Caco-2 (cell line): ENCODE data around the gene OSMR. TPM values are rescaled to one million over a fixed set of nuclear protein-coding genes. Genes with fewer than 3 reads are reported as not detected.

Experiments used
- BruUV-seq: library from RNA; stranded (reverse); fragments of 400-500 nt; replicated peaks from 2 replicates; lab custom pipeline; 2021; lab: Mats Ljungman, UMichigan
- CTCF ChIA-PET: fragments of 300-600 bp; sonication (Branson Sonifier 250); formaldehyde crosslinking; loops from one replicate; lab custom pipeline; 2022; ENCODE audit warnings: antibody characterized with exemption; lab: Charles Lee
- POLR2A ChIA-PET: fragments of 300-600 bp; sonication (Branson Sonifier 250); formaldehyde crosslinking; loops from one replicate; lab custom pipeline; 2022; ENCODE audit warnings: antibody characterized with exemption; lab: Charles Lee
- DNase-seq, 2 experiments: peaks; one replicate each; pipeline versions ENCODE4 v3.0.0 to v3.0.0-alpha.2; 2020 to 2022
- H3K27me3 ChIP-seq: replicated peaks from 2 replicates; pipeline ENCODE4 v1.6.0; 2011; ENCODE audit warnings: low read length; ENCODE audit not compliant: control insufficient read depth, insufficient read depth
- H3K36me3 ChIP-seq: 2 replicates; pipeline ENCODE4 v1.5.1; 2011; ENCODE audit warnings: low read length; ENCODE audit not compliant: control insufficient read depth, insufficient read depth
- H3K4me1 ChIP-seq: fragments of 250-450 bp; sonication (Bioruptor Pico); 2 replicates; pipeline ENCODE4 v1.5.1; 2020; ENCODE audit warnings: mild to moderate bottlenecking
- H3K4me3 ChIP-seq: 2 replicates; pipeline ENCODE4 v1.5.1; 2011; ENCODE audit warnings: low read depth, mild to moderate bottlenecking, control low read depth, low read length
- H3K9me3 ChIP-seq: fragments of 250-450 bp; sonication (Bioruptor Pico); 2 replicates; pipeline ENCODE4 v1.5.1; 2020; ENCODE audit warnings: mild to moderate bottlenecking, moderate library complexity
- H3K27ac Mint-ChIP-seq: one replicate; pipeline ENCODE4 v1.8.0; 2022; ENCODE audit warnings: mixed read lengths; ENCODE audit not compliant: unreplicated experiment
- H3K27me3 Mint-ChIP-seq: one replicate; pipeline ENCODE4 v1.8.0; 2022; ENCODE audit warnings: mixed read lengths; ENCODE audit not compliant: insufficient read depth, unreplicated experiment
- H3K36me3 Mint-ChIP-seq: one replicate; pipeline ENCODE4 v1.8.0; 2022; ENCODE audit warnings: mild to moderate bottlenecking, mixed read lengths; ENCODE audit not compliant: insufficient read depth, unreplicated experiment
- H3K4me1 Mint-ChIP-seq: one replicate; pipeline ENCODE4 v1.8.0; 2022; ENCODE audit warnings: low read depth, mixed read lengths; ENCODE audit not compliant: unreplicated experiment
- H3K4me3 Mint-ChIP-seq: one replicate; pipeline ENCODE4 v1.8.0; 2022; ENCODE audit warnings: mild to moderate bottlenecking, moderate library complexity, mixed read lengths; ENCODE audit not compliant: unreplicated experiment
- H3K9me3 Mint-ChIP-seq: one replicate; pipeline ENCODE4 v1.8.0; 2022; ENCODE audit warnings: mixed read lengths; ENCODE audit not compliant: unreplicated experiment
- intact Hi-C: fragments of 100-400 bp; cut with micrococcal nuclease; formaldehyde crosslinking; loops from one replicate; pipeline ENCODE4 v1.10.0; 2022; ENCODE audit not compliant: unreplicated experiment
- total RNA-seq: library from RNA; stranded (reverse); gene quantifications from 2 replicates; pipeline ENCODE4 v1.2.3, GENCODE V29; 2022
- TF ChIP-seq, protein P1 (sequence below), 2 experiments: fragments of 200-600 bp in 1 of 2; IDR thresholded peaks; 1 replicate in 1 of 2; 2 replicates in 1 of 2; pipeline versions ENCODE4 v1.5.1 to v1.8.0; 2011 to 2022; ENCODE audit warnings: antibody characterized with exemption in 1 of 2, control low read depth in 1 of 2, inconsistent platforms in 1 of 2, low read depth in 1 of 2, low read length in 1 of 2, mild to moderate bottlenecking in 1 of 2, moderate library complexity in 1 of 2; ENCODE audit not compliant: insufficient read depth in 1 of 2, severe bottlenecking in 1 of 2, unreplicated experiment in 1 of 2

Gene OSMR
- total RNA-seq, 1 experiment from 2014 or later = 0.11 TPM

DNA sequence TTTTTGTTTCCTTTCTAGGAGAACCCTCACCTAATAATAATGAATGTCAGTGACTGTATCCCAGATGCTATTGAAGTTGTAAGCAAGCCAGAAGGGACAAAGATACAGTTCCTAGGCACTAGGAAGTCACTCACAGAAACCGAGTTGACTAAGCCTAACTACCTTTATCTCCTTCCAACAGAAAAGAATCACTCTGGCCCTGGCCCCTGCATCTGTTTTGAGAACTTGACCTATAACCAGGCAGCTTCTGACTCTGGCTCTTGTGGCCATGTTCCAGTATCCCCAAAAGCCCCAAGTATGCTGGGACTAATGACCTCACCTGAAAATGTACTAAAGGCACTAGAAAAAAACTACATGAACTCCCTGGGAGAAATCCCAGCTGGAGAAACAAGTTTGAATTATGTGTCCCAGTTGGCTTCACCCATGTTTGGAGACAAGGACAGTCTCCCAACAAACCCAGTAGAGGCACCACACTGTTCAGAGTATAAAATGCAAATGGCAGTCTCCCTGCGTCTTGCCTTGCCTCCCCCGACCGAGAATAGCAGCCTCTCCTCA lies 87.1 kb downstream of the OSMR start:
- intact Hi-C loops = no loop called here
- Histone ChIP-seq H3K9me3 (no peaks in the 10 kb centered on the region), H3K4me1 (no peaks in the 10 kb centered on the region), H3K4me3 (no peak overlapping the region), H3K27me3 (no peaks in the 10 kb centered on the region), H3K36me3 (no peaks in the 10 kb centered on the region; the same call in 1 of the 2 replicates)
- DNase-seq = no peak
- Mint-ChIP-seq H3K4me1 (no peaks in the 10 kb centered on the region), H3K27ac (no peak overlapping the region), H3K27me3 (no peaks in the 10 kb centered on the region), H3K36me3 (no peaks in the 10 kb centered on the region), H3K9me3 (no peaks in the 10 kb centered on the region), H3K4me3 (no peak overlapping the region)
- CTCF ChIA-PET = no interaction called here
- POLR2A ChIA-PET = no interaction called here
- TF ChIP-seq, protein P1, sequence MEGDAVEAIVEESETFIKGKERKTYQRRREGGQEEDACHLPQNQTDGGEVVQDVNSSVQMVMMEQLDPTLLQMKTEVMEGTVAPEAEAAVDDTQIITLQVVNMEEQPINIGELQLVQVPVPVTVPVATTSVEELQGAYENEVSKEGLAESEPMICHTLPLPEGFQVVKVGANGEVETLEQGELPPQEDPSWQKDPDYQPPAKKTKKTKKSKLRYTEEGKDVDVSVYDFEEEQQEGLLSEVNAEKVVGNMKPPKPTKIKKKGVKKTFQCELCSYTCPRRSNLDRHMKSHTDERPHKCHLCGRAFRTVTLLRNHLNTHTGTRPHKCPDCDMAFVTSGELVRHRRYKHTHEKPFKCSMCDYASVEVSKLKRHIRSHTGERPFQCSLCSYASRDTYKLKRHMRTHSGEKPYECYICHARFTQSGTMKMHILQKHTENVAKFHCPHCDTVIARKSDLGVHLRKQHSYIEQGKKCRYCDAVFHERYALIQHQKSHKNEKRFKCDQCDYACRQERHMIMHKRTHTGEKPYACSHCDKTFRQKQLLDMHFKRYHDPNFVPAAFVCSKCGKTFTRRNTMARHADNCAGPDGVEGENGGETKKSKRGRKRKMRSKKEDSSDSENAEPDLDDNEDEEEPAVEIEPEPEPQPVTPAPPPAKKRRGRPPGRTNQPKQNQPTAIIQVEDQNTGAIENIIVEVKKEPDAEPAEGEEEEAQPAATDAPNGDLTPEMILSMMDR (IDR thresholded peaks at IDR 0.05; ENCODE audit: insufficient read depth in 1 of 2, low read depth in 1 of 2, low read length in 1 of 2, severe bottlenecking in 1 of 2, unreplicated experiment in 1 of 2) = no peak
- BruUV-seq = no TSS peak

DNA sequence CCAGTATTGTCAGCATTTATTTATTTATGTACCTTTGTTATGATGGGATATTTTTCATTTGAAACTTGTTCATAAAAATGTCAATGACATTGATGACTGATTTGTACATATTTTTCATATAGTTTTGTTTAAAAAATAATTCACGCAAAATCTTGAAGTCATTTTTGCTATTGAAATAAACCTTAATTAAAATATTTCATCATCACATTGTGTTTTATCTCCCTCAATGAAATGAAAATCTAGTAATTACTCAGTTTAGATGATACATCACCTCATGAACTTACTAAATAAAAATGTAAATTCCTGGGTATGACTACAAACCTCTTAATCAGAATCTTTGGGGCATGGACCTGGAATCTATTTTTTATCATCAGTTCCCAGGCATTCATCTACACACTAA lies 89.6 kb downstream of the OSMR start:
- Mint-ChIP-seq H3K27ac (no peak overlapping the region), H3K27me3 (no peaks in the 10 kb centered on the region), H3K4me3 (no peak overlapping the region), H3K9me3 (no peaks in the 10 kb centered on the region), H3K36me3 (no peaks in the 10 kb centered on the region), H3K4me1 (no peaks in the 10 kb centered on the region)
- Histone ChIP-seq H3K9me3 (no peaks in the 10 kb centered on the region), H3K4me1 (no peaks in the 10 kb centered on the region), H3K36me3 (no peaks in the 10 kb centered on the region), H3K4me3 (no peak overlapping the region), H3K27me3 (no peaks in the 10 kb centered on the region)
- TF ChIP-seq, protein P1 (IDR thresholded peaks at IDR 0.05; ENCODE audit: insufficient read depth in 1 of 2, low read depth in 1 of 2, low read length in 1 of 2, severe bottlenecking in 1 of 2, unreplicated experiment in 1 of 2) = no peak
- intact Hi-C loops = no loop called here
- ChIA-PET POLR2A (no interaction called here), CTCF (no interaction called here)
- BruUV-seq = no TSS peak
- no peak for DNase-seq

DNA sequence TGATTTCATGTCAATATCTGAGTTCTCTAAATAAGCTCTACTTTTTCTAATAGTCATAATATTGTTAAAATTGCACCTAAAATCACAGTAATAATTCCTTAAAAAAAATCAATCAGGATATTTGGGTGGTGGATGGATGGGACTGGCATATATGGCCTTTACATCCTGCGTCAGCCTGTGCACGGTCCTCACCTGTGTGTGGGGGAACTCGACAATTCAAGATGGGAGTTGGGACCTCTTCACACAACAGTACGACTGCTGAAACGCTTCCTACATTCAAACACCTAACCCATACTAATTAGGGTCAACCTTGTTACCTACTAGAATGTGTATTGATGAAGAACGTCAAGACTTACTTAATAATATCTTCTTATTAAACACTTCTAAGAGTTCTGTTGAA lies 90.5 kb downstream of the OSMR start:
- ChIA-PET POLR2A (no interaction called here), CTCF (no interaction called here)
- H3K9me3 Mint-ChIP-seq = no peaks in the 10 kb centered on the region
- no peaks in the 10 kb centered on the region for H3K36me3 Mint-ChIP-seq
- no peak for DNase-seq
- Histone ChIP-seq H3K4me3 (no peak overlapping the region), H3K9me3 (no peaks in the 10 kb centered on the region), H3K4me1 (no peaks in the 10 kb centered on the region), H3K27me3 (no peaks in the 10 kb centered on the region), H3K36me3 (no peaks in the 10 kb centered on the region)
- no peaks in the 10 kb centered on the region for H3K27me3 Mint-ChIP-seq
- TF ChIP-seq, protein P1 (IDR thresholded peaks at IDR 0.05; ENCODE audit: insufficient read depth in 1 of 2, low read depth in 1 of 2, low read length in 1 of 2, severe bottlenecking in 1 of 2, unreplicated experiment in 1 of 2) = no peak
- no peak overlapping the region for H3K27ac Mint-ChIP-seq
- BruUV-seq = no TSS peak
- no peak overlapping the region for H3K4me3 Mint-ChIP-seq
- no peaks in the 10 kb centered on the region for H3K4me1 Mint-ChIP-seq
- intact Hi-C loops = no loop called here
